T-helper 17 cell (primary cell): Measurements from ENCODE around the gene POLE2. TPM values are rescaled to one million over a fixed set of nuclear protein-coding genes. Genes with fewer than 3 reads are reported as not detected.
A peak's percentile ranks its signal among the peaks of the same experiment; 100 is the strongest.
"Not testable (repeated sequence)": the region's sequence is repeated elsewhere in the genome, so short reads cannot be mapped to it uniquely, and the experiment has no call there.

Experiments
- ATAC-seq: fragments of 150-1000 bp; cut with Tn5 transposase; 2 replicates; pipeline ENCODE4 v1.10.0; 2021; ENCODE audit warnings: mild to moderate bottlenecking, moderate library complexity
- DNase-seq, 3 donors: peaks; one replicate each; pipeline versions ENCODE4 v3.0.0 to v3.0.0-alpha.2; 2020 to 2021
- H3K9me3 ChIP-seq: one replicate; pipeline ENCODE4 v1.7.0; 2013; ENCODE audit warnings: low read length, mild to moderate bottlenecking; ENCODE audit not compliant: control insufficient read depth, poor library complexity, severe bottlenecking
- H3K27ac Mint-ChIP-seq: one replicate; pipeline ENCODE4 v1.8.0; 2022; ENCODE audit warnings: mild to moderate bottlenecking, moderate library complexity, mixed read lengths
- H3K27me3 Mint-ChIP-seq: one replicate; pipeline ENCODE4 v1.8.0; 2022; ENCODE audit warnings: mixed read lengths
- H3K36me3 Mint-ChIP-seq: one replicate; pipeline ENCODE4 v1.8.0; 2022; ENCODE audit warnings: low read depth, mixed read lengths
- H3K4me1 Mint-ChIP-seq: one replicate; pipeline ENCODE4 v1.8.0; 2022; ENCODE audit warnings: mild to moderate bottlenecking, mixed read lengths
- H3K4me3 Mint-ChIP-seq: one replicate; pipeline ENCODE4 v1.8.0; 2022; ENCODE audit warnings: mild to moderate bottlenecking, moderate library complexity, mixed read lengths
- total RNA-seq, 4 donors: library from RNA in 2 of 4; stranded (reverse) in 2 of 4; gene quantifications; one replicate each; pipeline ENCODE4 v1.2.3 and lab custom pipeline; 2022 to 2026

Gene POLE2
- total RNA-seq, 2 donors from 2014 or later, result 1.0 to 2.2 TPM

DNA sequence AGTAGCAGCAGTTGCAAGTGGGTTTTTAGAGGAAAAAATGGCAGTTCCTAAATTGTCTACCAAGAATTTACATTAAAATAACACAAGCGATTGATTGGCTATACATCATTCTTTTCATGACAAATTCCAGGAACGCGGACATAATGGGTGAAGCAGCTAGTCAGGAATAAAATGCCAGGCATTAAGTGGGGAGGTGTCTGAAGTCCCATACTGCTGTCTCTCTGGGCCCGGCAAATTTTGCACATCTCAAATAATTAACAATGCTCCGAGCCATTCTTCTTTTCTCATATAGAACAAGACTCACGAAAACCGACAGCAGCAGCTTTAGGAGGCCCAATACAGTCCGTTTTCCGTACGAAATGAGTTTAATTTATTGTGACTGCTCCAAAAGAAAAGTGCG, 68.3 kb downstream of the POLE2 start:
- ATAC-seq (no peak), DNase-seq (no peak)
- Mint-ChIP-seq H3K4me1 (peaks cover 32% of the 10 kb centered on the region), H3K27me3 (no peaks in the 10 kb centered on the region), H3K27ac (peak overlapping the region; percentile 99), H3K4me3 (peak overlapping the region; percentile 96), H3K36me3 (peaks cover 11% of the 10 kb centered on the region)
- H3K9me3 ChIP-seq, result no peaks in the 10 kb centered on the region

DNA sequence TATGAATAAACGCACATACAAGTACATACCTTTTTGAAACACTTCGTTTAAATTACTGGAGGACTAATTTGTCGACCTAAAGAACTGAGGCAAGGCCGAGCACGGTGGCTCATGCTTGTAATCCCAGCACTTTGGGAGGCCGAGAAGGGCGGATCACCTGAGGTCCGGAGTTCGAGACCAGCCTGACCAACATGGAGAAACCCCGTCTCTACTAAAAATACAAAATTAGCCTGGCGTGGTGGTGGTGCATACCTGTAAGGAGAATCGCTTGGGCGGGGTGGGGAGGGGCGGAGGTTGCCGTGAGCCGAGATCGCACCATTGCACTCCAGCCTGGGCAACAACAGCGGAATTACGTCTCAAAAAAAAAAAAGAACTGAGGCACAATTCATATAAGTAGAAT, 68.7 kb downstream of the POLE2 start:
- ATAC-seq, H3K9me3 ChIP-seq, DNase-seq, H3K27me3 Mint-ChIP-seq: not testable (repeated sequence)
- peaks cover 31% of the 10 kb centered on the region for H3K4me1 Mint-ChIP-seq
- peak overlapping the region; percentile 96 for H3K4me3 Mint-ChIP-seq
- H3K27ac Mint-ChIP-seq, result peak overlapping the region; percentile 99
- H3K36me3 Mint-ChIP-seq, result peaks cover 11% of the 10 kb centered on the region

DNA sequence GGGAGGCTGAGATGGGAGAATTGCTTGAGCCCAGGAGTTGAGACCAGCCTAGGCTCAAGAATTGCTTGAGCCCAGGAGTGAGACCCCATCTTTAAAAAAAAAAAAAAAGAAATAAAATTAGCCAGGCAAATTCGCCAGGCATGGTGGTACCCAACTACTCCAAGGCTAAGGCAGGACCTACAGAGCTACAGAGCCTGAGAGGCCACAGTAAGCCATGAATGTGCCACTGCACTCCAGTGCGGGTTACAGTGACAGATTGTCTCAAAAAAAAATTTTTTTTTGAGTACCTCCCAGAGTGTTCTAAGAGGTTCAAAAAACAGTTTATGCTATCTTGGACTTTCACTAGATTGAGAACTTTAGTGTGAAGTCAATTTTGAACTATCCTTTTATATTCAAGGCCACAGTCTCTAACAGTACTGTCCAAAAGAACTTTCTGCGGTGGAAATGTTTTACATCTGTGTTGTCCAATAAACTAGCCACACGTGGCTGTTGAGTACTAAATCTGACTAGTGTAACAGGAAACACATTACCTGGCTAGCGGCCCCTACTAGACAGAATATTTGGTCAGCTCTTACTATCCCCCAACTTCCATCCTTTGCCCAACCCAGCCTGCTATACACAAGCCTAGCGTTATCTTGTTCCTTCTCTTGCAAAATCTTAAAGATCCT, 70.0 kb downstream of the POLE2 start:
- H3K9me3 ChIP-seq, result no peaks in the 10 kb centered on the region
- peak overlapping the region; percentile 96 for H3K4me3 Mint-ChIP-seq
- peaks cover 30% of the 10 kb centered on the region for H3K4me1 Mint-ChIP-seq
- ATAC-seq, result no peak
- DNase-seq, result no peak
- no peaks in the 10 kb centered on the region for H3K27me3 Mint-ChIP-seq
- H3K36me3 Mint-ChIP-seq, result peaks cover 11% of the 10 kb centered on the region
- peak overlapping the region; percentile 99 for H3K27ac Mint-ChIP-seq

DNA sequence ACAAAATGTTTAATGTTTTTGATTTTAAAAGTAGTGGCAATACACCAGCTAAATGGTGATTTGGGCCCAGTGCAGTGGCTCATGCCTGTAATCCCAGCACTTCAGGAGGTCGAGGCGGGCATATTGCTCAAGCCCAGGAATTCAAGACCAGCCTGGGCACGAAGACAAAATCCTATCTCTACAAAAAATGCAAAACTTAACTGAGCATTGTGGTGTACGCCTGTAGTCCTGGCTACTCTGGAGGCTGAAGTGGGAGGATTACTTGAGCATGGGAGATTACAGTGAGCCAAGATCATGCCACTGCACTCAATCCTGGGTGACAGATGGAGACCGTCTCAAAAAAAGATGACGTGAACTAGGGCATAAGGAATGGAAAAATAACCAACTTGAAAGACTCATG, 72.2 kb downstream of the POLE2 start:
- no peak overlapping the region for H3K4me3 Mint-ChIP-seq
- H3K4me1 Mint-ChIP-seq, result peaks cover 22% of the 10 kb centered on the region
- no peaks in the 10 kb centered on the region for H3K27me3 Mint-ChIP-seq
- no peaks in the 10 kb centered on the region for H3K9me3 ChIP-seq
- ATAC-seq (no peak), DNase-seq (no peak)
- H3K36me3 Mint-ChIP-seq, result peaks cover 10% of the 10 kb centered on the region
- H3K27ac Mint-ChIP-seq, result peak overlapping the region; percentile 99

DNA sequence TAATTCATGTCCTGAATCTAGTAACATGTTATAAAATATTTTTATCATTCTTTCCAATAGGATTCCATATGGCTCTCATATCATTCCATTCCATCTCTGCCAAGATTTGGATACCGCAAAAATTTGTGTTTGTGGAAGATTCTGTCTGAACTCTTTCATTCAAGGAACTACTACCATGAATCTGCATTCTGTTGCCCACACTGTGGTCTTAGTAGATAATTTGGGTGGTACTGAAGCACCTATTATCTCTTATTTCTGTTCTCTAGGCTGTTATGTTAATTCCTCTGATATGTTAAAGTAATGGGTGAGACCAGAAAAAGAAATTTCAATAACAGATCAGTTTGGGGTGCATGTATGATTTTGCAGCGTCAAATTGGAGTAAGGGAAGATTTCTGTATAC, 73.8 kb downstream of the POLE2 start:
- Mint-ChIP-seq H3K36me3 (peaks cover 6% of the 10 kb centered on the region), H3K4me3 (no peak overlapping the region), H3K27me3 (no peaks in the 10 kb centered on the region), H3K27ac (no peak overlapping the region), H3K4me1 (peaks cover 18% of the 10 kb centered on the region)
- DNase-seq (no peak), ATAC-seq (no peak)
- H3K9me3 ChIP-seq, result no peaks in the 10 kb centered on the region

DNA sequence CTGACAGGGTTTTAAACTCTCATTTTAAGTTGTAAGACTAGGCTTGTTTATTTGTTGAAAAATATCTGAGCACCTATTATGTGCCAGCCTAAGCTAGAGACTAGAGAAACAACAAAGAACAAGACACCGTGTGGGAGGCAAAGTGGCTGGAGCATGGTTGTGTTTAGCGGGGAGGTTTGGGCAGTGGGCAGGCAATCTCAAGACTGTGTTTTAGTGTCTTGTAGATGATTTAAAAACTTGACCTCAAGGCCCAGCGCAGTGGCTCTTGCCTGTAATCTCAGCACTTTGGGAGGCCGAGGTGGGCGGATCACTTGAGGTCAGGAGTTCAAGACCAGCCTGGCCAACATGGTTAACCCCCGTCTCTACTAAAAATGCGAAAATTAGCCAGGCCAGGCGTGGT, 75.3 kb downstream of the POLE2 start:
- Mint-ChIP-seq H3K36me3 (no peaks in the 10 kb centered on the region), H3K27me3 (no peaks in the 10 kb centered on the region), H3K4me1 (peaks cover 9% of the 10 kb centered on the region), H3K27ac (peak overlapping the region; percentile 6), H3K4me3 (no peak overlapping the region)
- no peak for ATAC-seq
- no peaks in the 10 kb centered on the region for H3K9me3 ChIP-seq
- DNase-seq, result no peak

DNA sequence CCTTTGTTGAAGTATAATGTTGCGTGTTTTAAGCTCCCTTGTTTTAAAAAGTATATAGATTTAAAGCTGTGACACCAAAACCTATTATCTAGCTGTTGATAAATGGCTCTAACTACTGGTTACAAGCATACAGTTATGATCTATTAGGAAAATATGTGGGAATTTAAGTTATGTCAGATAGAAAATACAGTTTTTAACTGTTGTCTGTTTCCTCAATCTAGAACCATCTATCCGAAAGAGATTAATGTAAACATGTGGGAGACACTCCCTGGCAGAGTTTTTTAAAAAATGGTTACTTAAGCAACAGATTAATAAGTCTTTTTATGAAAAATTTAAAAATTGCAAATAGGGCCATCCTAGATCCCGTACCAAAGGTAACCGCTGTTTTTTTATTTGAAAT, 75.8 kb downstream of the POLE2 start:
- no peaks in the 10 kb centered on the region for H3K36me3 Mint-ChIP-seq
- no peak for DNase-seq
- ATAC-seq, result no peak
- H3K27ac Mint-ChIP-seq, result peak overlapping the region; percentile 6
- peaks cover 5% of the 10 kb centered on the region for H3K4me1 Mint-ChIP-seq
- H3K27me3 Mint-ChIP-seq, result no peaks in the 10 kb centered on the region
- H3K9me3 ChIP-seq, result no peaks in the 10 kb centered on the region
- no peak overlapping the region for H3K4me3 Mint-ChIP-seq

DNA sequence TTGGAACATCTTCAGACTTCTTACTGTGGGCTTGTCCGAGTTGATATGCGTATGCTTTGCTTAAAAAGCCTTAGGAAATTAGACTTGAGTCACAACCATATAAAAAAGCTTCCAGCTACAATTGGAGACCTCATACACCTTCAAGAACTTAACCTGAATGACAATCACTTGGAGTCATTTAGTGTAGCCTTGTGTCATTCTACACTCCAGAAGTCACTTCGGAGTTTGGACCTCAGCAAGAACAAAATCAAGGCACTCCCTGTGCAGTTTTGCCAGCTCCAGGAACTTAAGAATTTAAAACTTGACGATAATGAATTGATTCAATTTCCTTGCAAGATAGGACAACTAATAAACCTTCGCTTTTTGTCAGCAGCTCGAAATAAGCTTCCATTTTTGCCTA, 80.4 kb downstream of the POLE2 start:
- H3K9me3 ChIP-seq, result no peaks in the 10 kb centered on the region
- Mint-ChIP-seq H3K36me3 (no peaks in the 10 kb centered on the region), H3K4me1 (no peaks in the 10 kb centered on the region), H3K27me3 (no peaks in the 10 kb centered on the region), H3K27ac (no peak overlapping the region), H3K4me3 (no peak overlapping the region)
- ATAC-seq (no peak), DNase-seq (no peak)

DNA sequence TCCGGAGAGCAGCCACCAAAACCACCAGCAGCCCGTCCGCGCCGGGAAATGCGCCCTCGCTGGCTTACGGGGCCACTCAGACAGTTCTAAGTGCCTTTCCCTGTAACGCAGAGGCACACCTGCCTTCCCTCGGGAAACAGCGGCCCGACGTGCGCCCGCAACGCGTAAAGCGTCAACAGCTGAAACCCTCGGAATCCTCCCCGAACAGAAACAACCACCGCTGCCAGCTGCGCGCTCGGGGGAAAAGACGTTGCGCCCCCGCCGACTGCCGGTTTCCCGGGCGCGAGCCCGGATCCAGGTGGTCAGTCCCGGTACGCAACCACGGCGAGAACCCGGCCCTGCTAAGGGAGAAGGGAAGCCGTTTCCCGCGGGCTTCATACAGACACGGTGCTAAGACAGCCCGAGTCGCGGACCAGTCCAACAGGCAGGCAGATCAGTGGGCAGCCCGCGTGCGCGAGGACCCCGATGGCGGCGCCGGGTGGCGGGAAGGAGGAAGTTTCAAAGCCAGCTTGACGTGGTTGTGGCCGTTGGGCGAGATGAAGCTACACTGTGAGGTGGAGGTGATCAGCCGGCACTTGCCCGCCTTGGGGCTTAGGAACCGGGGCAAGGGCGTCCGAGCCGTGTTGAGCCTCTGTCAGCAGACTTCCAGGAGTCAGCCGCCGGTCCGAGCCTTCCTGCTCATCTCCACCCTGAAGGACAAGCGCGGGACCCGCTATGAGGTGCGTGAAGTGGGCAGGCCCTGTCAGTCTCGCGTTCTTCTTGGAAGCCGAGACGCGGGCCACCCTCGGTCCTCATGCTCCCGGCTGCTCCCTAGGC, 89.3 kb downstream of the POLE2 start, which contains the start of gene LRR1:
LRR1 (plus strand) TSS at position 456 of the 816 bp plus-strand sequence; CDS start at position 537, 81 bp downstream.
- no peaks in the 10 kb centered on the region for H3K36me3 Mint-ChIP-seq
- H3K9me3 ChIP-seq, result no peaks in the 10 kb centered on the region
- H3K4me3 Mint-ChIP-seq, result peak within 1 kb of the TSS; percentile 98
- H3K4me1 Mint-ChIP-seq, result peaks cover 16% of the 10 kb centered on the region
- ATAC-seq (peak; percentile 88), DNase-seq (peak; percentile 73 to 90 (median 75))
- peak within 1 kb of the TSS; percentile 99 for H3K27ac Mint-ChIP-seq
- no peaks in the 10 kb centered on the region for H3K27me3 Mint-ChIP-seq

DNA sequence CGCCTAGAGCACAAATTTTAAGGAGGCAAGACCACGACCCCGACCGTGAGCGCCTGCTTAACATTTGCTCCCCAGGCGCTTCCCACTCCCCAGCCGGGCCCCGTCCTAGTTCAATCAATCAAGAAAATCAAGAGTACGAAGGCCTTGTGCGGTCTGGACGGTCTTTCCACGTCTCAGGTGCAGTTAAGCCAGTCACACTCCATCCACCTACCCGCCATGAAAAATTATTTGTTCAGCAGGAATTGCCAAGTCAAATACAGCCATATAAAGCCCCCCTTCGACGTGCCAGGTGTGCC, 89.9 kb downstream of the POLE2 start:
- ATAC-seq (peak; percentile 5), DNase-seq (no peak)
- H3K9me3 ChIP-seq, result no peaks in the 10 kb centered on the region
- no peaks in the 10 kb centered on the region for H3K27me3 Mint-ChIP-seq
- no peaks in the 10 kb centered on the region for H3K36me3 Mint-ChIP-seq
- peaks cover 16% of the 10 kb centered on the region for H3K4me1 Mint-ChIP-seq
- H3K27ac Mint-ChIP-seq, result peak overlapping the region; percentile 99
- peak overlapping the region; percentile 98 for H3K4me3 Mint-ChIP-seq

DNA sequence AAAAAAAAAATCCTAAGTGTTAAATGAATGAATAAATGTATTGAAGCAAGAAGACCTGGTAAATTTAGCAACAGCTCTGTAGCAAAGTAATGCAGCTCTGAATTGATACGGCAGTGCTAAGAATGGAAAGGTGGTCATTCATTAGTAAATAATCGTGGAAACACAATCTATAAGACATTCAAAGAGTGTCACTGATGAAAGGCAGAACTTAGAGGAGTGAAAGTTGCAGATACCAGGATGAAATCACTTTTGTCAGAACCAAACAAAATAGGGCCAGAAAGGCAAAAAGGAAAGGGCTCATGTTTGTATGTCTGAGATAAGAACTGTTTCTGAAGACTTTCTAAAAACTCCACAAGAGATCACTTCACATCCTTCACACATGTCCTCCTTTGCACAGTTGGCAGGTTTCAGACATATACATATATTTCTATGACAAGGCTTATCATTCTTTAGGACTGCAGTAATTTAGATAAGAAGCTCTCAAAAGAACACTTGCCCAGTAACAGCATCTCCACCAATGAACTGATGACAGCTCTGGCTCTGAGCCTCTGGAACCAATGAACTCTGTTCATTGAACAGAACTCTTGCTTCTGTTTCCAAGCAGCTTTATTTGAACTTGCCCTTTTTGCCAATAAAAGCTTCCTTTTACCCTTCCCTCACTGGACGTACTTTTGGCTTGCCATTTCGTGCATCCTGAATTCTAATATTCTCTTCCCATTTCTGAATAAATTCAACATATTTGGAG, 93.5 kb downstream of the POLE2 start:
- peaks cover 9% of the 10 kb centered on the region for H3K4me1 Mint-ChIP-seq

More for the DNA sequence above, 93.5 kb downstream of the POLE2 start:
- Mint-ChIP-seq H3K27ac (no peak overlapping the region), H3K36me3 (no peaks in the 10 kb centered on the region), H3K4me3 (no peak overlapping the region), H3K27me3 (no peaks in the 10 kb centered on the region)
- no peak for ATAC-seq
- no peak for DNase-seq
- no peaks in the 10 kb centered on the region for H3K9me3 ChIP-seq
